MV-4-11 (cell line): ENCODE results near the gene KCNQ4.

Experiments used
- DNase-seq: peaks from one replicate; lab custom pipeline; 2025; lab: John Stamatoyannopoulos, UW

The KCNQ4 gene

GRCh38 chr1:40840526-40841323 is 57.1 kb downstream of the KCNQ4 start:
- no peak for DNase-seq

DNA sequence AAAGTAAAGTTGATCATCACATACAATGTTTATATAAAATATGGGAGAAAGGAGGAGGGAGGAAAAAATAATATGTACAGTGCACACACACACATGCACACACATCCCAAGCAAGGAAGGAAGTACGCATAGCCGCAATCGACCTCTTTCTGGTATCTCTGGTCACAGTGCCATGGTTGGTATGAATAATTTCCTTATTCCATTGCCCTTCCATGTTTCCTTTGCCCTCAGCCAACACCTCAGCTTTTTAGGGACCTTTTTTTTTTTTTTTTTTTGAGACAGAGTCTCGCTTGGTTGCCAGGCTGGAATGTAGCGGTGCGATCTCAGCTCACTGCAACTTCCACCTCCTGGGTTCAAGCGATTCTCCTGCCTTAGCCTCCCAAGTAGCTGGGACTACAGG is 58.0 kb downstream of the KCNQ4 start:
- no peak for DNase-seq

DNA sequence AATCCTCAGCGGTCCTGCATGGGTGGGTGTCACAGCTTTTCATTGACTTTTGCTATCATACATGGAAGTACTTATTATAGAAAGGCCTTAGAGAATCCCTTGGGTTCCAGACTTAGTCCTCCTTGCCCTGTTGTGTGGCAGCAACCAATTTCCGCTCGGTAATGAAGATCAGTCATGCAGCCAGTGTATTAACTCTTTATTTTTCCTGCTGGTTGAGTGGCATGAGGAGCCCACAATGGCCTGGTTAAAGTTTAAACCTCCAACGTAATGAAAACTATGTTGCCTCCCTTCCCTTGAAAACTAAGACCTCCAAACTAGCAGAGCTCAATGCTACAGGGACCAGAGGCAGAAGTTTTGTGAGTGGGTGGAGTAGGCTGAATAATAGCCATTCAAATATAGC is 58.6 kb downstream of the KCNQ4 start:
- no peak for DNase-seq

GRCh38 chr1:40842691-40843090 is 59.1 kb downstream of the KCNQ4 start:
- DNase-seq: no peak

GRCh38 chr1:40844079-40844478 is 60.5 kb downstream of the KCNQ4 start:
- DNase-seq: no peak

- peak; percentile 24 for DNase-seq
Observed at GRCh38 chr1:40844887-40845878, 61.6 kb downstream of the KCNQ4 start.

DNA sequence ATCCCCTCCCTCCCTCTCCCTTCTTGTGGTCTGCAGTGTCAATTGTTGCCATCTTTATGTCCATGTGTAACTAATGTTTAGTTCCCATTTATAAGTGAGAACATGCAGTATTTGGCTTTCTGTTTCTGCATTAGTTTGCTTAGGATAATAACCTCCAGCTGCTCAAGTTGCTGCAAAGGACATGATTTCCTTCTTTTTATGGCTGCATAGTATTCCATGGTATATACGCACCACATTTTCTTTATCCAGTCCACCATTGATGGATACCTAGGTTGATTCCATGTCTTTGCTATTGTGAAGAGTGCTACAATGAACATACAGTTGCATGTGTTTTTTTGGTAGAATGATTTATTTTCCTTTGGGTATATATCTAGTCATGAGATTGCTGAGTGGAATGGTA is 62.3 kb downstream of the KCNQ4 start:
- no peak for DNase-seq

- no peak for DNase-seq
Observed at GRCh38 chr1:40847023-40847745, 63.6 kb downstream of the KCNQ4 start.

GRCh38 chr1:40848530-40849189 is 65.1 kb downstream of the KCNQ4 start:
- DNase-seq: peak; percentile 33

DNA sequence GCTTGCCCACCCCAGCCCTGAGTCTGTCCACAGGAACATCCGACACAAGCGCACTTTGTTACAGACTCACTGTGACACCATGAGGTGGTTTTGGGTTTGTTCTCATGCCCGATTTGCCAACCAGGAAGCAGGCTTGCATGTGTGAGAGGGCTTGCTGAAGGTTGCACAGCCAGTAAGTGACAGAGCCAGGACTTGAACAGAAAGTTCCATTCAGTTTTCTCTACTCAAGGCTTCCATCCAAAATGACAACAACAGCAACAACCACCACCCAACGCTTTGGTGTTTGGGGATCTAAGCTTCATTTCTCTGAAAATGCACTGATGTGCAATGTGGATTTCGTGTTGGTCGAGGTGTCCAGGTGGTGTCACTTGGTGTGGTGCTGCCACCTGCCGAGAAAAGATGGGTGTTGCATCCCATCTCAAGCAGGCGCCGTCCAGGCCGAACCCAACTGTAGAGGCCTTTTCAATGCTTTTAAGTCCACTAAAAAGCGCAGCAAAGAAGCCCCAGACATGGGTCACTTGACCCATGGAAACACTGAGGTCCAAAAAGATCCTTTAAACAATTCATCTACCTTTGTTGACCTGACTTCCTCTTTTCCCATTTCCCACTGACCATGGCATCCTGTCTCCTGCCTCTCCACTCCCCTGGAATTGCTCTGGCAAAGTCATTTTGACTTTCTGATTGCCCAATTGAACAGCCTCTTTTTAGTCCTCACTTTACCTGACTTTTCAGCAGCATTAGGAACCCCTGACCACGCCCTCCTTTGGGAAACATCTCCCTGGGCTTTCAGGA is 66.4 kb downstream of the KCNQ4 start:
- DNase-seq: peak; percentile 51

- peak; percentile 47 for DNase-seq
Observed at GRCh38 chr1:40851643-40852042, 68.1 kb downstream of the KCNQ4 start.

DNA sequence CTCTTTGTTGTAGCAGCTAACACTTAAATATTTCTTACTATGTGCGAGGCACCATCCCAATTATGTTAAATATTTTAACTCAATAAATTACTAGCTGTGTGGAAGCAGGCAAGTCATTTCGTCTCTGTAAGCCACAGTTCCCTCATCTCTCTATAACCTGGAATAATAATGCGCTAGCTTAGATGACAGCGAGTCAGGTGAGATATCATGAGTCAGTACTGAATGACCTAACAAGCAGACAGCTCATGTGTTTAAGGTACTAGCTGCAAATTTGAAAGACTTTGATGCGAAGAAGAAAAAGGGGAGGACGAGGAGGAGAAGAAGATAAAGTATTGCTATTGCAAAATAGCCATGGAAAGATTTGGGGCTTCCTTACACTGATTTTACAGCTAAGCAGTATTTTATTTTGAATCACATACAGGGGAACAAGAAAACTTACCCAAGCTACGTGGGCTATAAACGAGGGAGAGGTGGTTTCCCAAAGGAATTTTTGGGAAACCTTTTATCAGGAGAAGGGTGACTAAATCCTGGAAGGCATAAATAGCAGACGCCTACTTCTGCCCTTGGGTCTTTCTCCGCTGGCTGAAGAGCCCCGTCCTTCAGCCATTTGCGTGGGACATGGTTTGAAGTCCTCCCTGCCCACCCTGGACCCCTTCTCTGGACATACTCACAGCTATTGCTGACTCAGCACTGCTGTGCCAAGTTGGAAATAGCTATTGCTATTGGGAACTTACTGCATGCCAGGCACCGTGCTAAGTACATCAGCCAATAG is 69.7 kb downstream of the KCNQ4 start:
- DNase-seq: no peak

GRCh38 chr1:40853885-40854170 is 70.2 kb downstream of the KCNQ4 start:
- no peak for DNase-seq

GRCh38 chr1:40855513-40855912 is 71.9 kb downstream of the KCNQ4 start:
- DNase-seq: no peak

DNA sequence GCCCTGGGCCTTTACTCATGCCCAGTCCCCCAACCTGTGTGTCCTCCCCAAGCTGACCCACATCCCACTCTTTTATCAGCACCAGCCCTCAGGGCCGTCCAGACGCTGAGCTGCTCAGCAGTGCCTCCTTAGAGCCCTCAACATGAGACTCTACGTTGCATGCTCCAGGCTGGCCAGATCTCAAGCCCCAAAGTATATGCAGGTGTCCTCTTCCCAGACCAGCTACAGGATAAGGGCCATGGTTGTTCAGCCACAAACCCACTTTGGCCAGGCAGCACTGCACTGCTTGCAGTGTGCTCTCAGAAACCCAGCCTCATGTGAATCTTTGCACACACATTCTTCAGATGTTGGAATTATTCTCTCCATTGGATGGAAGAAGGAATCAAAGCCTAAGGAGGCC is 72.5 kb downstream of the KCNQ4 start:
- no peak for DNase-seq

DNA sequence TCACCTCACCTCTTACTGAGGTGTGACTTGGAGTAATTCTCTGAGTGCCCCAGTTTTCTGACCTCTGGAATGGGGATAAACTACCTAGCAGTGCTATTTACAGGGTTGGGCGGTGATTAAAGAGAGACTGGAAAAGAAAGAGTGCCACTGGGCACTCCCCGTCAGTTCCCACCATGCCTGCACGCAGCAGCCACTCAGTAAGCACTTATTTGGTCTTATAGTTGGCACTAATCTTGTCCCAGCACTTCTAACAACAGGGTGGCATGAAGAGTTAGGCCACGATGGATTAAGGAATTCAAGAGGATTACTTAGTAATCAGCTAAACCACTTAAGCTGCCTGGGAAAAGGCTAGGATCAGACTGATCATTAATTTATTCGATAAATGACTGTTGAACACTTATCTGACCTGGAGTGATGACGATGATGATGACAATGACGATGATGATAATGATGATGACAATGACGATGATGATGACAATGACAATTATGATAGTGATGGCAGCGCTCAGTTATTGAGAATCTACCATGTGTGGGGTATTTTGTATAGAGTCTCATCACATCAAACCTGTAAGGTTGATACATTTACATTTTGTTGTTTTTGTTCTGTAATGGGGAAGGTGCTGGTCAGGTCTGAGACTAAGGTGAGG is 73.2 kb downstream of the KCNQ4 start:
- DNase-seq: no peak

GRCh38 chr1:40857737-40858136 is 74.2 kb downstream of the KCNQ4 start:
- DNase-seq: no peak

GRCh38 chr1:40858856-40859416 is 75.3 kb downstream of the KCNQ4 start:
- DNase-seq: no peak

- DNase-seq: peak; percentile 97
Observed at GRCh38 chr1:40860706-40861223, 77.2 kb downstream of the KCNQ4 start.
